ENCODE data around the gene STYXL1.

DNA sequence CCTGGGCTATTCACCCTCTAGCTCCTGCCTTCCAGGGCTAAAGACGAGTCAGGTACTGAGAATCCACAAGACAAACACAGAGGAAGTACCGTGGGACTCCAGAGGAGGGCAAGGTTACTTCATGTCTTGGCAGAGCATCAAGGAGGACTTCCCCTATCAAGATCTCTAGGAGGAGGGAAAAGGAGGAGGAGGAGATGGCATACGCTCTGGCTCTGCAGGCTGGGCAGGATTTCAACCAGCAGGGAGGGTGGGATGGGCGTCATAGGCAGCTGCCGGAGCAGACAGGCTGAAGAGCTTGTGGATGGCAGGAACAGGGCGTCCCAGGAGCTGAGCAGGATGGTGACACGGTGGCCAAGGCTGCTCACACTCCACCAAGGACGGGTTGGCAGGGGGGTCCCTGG is 21.4 kb upstream of the STYXL1 start:
- TF ChIP-seq, protein P1, sequence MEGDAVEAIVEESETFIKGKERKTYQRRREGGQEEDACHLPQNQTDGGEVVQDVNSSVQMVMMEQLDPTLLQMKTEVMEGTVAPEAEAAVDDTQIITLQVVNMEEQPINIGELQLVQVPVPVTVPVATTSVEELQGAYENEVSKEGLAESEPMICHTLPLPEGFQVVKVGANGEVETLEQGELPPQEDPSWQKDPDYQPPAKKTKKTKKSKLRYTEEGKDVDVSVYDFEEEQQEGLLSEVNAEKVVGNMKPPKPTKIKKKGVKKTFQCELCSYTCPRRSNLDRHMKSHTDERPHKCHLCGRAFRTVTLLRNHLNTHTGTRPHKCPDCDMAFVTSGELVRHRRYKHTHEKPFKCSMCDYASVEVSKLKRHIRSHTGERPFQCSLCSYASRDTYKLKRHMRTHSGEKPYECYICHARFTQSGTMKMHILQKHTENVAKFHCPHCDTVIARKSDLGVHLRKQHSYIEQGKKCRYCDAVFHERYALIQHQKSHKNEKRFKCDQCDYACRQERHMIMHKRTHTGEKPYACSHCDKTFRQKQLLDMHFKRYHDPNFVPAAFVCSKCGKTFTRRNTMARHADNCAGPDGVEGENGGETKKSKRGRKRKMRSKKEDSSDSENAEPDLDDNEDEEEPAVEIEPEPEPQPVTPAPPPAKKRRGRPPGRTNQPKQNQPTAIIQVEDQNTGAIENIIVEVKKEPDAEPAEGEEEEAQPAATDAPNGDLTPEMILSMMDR (IDR thresholded peaks at IDR 0.05; ENCODE audit: poor library complexity): peak; percentile 29
- TF ChIP-seq EZH2 (IDR thresholded peaks at IDR 0.05; ENCODE audit: borderline replicate concordance) (no peak), EZH2phosphoT487 (IDR thresholded peaks at IDR 0.05; ENCODE audit: low read depth, severe bottlenecking, unreplicated experiment) (no peak)
